ENCODE data around the gene SPSB3. TPM values are rescaled to one million over a fixed set of nuclear protein-coding genes. Genes with fewer than 3 reads are reported as not detected.

The SPSB3 gene
- 34.3 and 40.3 TPM in 2 replicates for total RNA-seq (2014; rRNA removed; shearing (Covaris generic); ENCODE audit: low replicate concordance)

GRCh38 chr16:1782408-1783264 lies at the start of gene SPSB3, which contains the start of gene NUBP2:
Gene SPSB3, minus strand, starts transcription at chr16:1782571. Its CDS starts 1,088 bp downstream, at chr16:1781483.
Gene NUBP2, plus strand, starts transcription at chr16:1782960. Its CDS starts 61 bp downstream, at chr16:1783021.
- H3K9me3 ChIP-seq = no peaks in the 10 kb centered on the region
- H3K27me3 ChIP-seq = no peaks in the 10 kb centered on the region
- peaks cover 50% of the 10 kb centered on the region for H3K36me3 ChIP-seq
- peak; percentile 100 for DNase-seq
- H3K4me3 ChIP-seq = peak within 1 kb of the TSS; percentile 100

- no peaks in the 10 kb centered on the region for H3K9me3 ChIP-seq
- no peak for DNase-seq
- no peaks in the 10 kb centered on the region for H3K27me3 ChIP-seq
- no peak overlapping the region for H3K4me3 ChIP-seq
- H3K36me3 ChIP-seq = peaks cover 19% of the 10 kb centered on the region
Observed at GRCh38 chr16:1831186-1832075, 49.1 kb upstream of the SPSB3 start.

GRCh38 chr16:1830213-1830612 lies 47.8 kb upstream of the SPSB3 start:
- Histone ChIP-seq H3K36me3 (peaks cover 19% of the 10 kb centered on the region), H3K27me3 (no peaks in the 10 kb centered on the region), H3K9me3 (no peaks in the 10 kb centered on the region), H3K4me3 (no peak overlapping the region)
- DNase-seq = no peak

- no peaks in the 10 kb centered on the region for H3K27me3 ChIP-seq
- H3K9me3 ChIP-seq = no peaks in the 10 kb centered on the region
- H3K4me3 ChIP-seq = peak overlapping the region; percentile 80
- peaks cover 19% of the 10 kb centered on the region for H3K36me3 ChIP-seq
- DNase-seq = no peak
Observed at GRCh38 chr16:1828645-1829410, 46.5 kb upstream of the SPSB3 start.

GRCh38 chr16:1826691-1827573 lies 44.6 kb upstream of the SPSB3 start, which contains the start of the genes FAHD1 and HAGH:
Gene FAHD1, plus strand, starts transcription at chr16:1827206. Its CDS starts 33 bp downstream, at chr16:1827239.
Gene HAGH, minus strand, starts transcription at chr16:1826825. Its CDS starts 38 bp downstream, at chr16:1826787.
- Histone ChIP-seq H3K9me3 (no peaks in the 10 kb centered on the region), H3K4me3 (peak within 1 kb of the TSS; percentile 80), H3K36me3 (peaks cover 24% of the 10 kb centered on the region), H3K27me3 (no peaks in the 10 kb centered on the region)
- peak; percentile 94 for DNase-seq

- H3K36me3 ChIP-seq = peaks cover 25% of the 10 kb centered on the region
- H3K4me3 ChIP-seq = peak overlapping the region; percentile 43
- peak; percentile 14 for DNase-seq
- no peaks in the 10 kb centered on the region for H3K27me3 ChIP-seq
- H3K9me3 ChIP-seq = no peaks in the 10 kb centered on the region
Observed at GRCh38 chr16:1825864-1826690, 43.7 kb upstream of the SPSB3 start.

GRCh38 chr16:1825381-1825863 lies 43.1 kb upstream of the SPSB3 start:
- peak overlapping the region; percentile 43 for H3K4me3 ChIP-seq
- DNase-seq = no peak
- no peaks in the 10 kb centered on the region for H3K27me3 ChIP-seq

GRCh38 chr16:1823821-1824220 lies 41.5 kb upstream of the SPSB3 start:
- Histone ChIP-seq H3K4me3 (no peak overlapping the region), H3K27me3 (no peaks in the 10 kb centered on the region), H3K9me3 (no peaks in the 10 kb centered on the region), H3K36me3 (peaks cover 10% of the 10 kb centered on the region)
- peak; percentile 36 for DNase-seq

More at GRCh38 chr16:1825381-1825863, 43.1 kb upstream of the SPSB3 start:
- Histone ChIP-seq H3K36me3 (peaks cover 23% of the 10 kb centered on the region), H3K9me3 (no peaks in the 10 kb centered on the region)

- no peak for DNase-seq
- Histone ChIP-seq H3K36me3 (peaks cover 6% of the 10 kb centered on the region), H3K27me3 (no peaks in the 10 kb centered on the region)
Observed at GRCh38 chr16:1822801-1823200, 40.4 kb upstream of the SPSB3 start.

GRCh38 chr16:1821861-1822611 lies 39.7 kb upstream of the SPSB3 start:
- Histone ChIP-seq H3K4me3 (no peak overlapping the region), H3K27me3 (no peaks in the 10 kb centered on the region), H3K9me3 (no peaks in the 10 kb centered on the region), H3K36me3 (peaks cover 10% of the 10 kb centered on the region)
- DNase-seq = no peak

More at GRCh38 chr16:1822801-1823200, 40.4 kb upstream of the SPSB3 start:
- H3K9me3 ChIP-seq = no peaks in the 10 kb centered on the region
- H3K4me3 ChIP-seq = no peak overlapping the region

GRCh38 chr16:1820946-1821290 lies 38.5 kb upstream of the SPSB3 start:
- Histone ChIP-seq H3K9me3 (no peaks in the 10 kb centered on the region), H3K36me3 (peaks cover 19% of the 10 kb centered on the region), H3K4me3 (no peak overlapping the region), H3K27me3 (no peaks in the 10 kb centered on the region)
- no peak for DNase-seq

GRCh38 chr16:1820096-1820945 lies 38.0 kb upstream of the SPSB3 start:
- DNase-seq = no peak
- Histone ChIP-seq H3K9me3 (no peaks in the 10 kb centered on the region), H3K36me3 (peaks cover 22% of the 10 kb centered on the region), H3K27me3 (no peaks in the 10 kb centered on the region), H3K4me3 (no peak overlapping the region)

GRCh38 chr16:1819611-1820010 lies 37.2 kb upstream of the SPSB3 start:
- no peak for DNase-seq
- Histone ChIP-seq H3K36me3 (peaks cover 23% of the 10 kb centered on the region), H3K27me3 (no peaks in the 10 kb centered on the region)

More at GRCh38 chr16:1819611-1820010, 37.2 kb upstream of the SPSB3 start:
- no peaks in the 10 kb centered on the region for H3K9me3 ChIP-seq
- H3K4me3 ChIP-seq = no peak overlapping the region

Measured in MG63 (cell line).